ENCODE measurements around the gene USP12. TPM values are rescaled to one million over a fixed set of nuclear protein-coding genes. Genes with fewer than 3 reads are reported as not detected.
"Not testable (repeated sequence)": the region's sequence is repeated elsewhere in the genome, so short reads cannot be mapped to it uniquely, and the experiment has no call there.

Gene USP12
- total RNA-seq, 2 experiments from 2014 or later, result 18.7 to 20.7 TPM

DNA sequence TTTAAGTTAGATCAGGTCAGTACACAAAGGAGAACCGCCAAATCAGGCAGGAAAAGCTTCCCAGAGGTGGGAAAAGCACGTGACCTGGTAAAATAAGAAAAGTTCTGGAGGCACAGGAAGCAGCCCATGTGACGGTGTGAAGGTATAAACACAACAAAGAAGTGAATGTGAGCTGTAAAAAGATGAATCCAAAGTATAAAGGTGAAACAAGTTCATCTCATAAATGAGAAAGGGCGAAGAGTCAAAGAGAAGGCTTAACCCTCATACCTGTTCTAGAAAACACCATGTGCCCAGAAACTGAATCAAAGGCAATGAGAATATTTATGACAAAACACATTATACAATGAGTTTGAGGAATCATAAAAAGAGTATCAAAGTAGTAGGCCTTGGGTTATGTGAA is 47.0 kb downstream of the USP12 start:
- no peaks in the 10 kb centered on the region for H3K27me3 Mint-ChIP-seq
- peaks cover 26% of the 10 kb centered on the region for H3K4me1 Mint-ChIP-seq
- POLR2A ChIA-PET, result no interaction called here

DNA sequence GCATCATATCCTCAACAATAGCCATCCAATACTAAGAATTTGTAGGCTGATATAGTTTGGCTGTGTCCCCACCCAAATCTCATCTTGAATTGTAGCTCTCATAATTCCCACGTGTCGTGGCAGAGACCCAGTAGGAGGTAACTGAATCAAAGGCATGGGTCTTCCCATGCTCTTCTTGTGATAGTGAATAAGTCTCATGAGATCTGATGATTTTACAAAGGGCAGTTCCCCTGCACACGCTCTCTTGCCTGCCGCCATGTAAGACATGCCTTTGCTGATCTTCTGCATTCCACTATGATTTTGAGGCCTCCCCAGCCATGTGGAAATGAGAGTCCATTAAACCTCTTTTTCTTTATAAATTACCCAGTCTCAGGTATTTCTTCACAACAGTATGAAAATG is 48.2 kb downstream of the USP12 start:
- Mint-ChIP-seq H3K36me3 (ENCODE audit: low read depth) (peaks cover 46% of the 10 kb centered on the region), H3K9me3 (peaks cover 25% of the 10 kb centered on the region), H3K4me1 (peaks cover 18% of the 10 kb centered on the region)
- POLR2A ChIA-PET, DNase-seq, H3K27ac Mint-ChIP-seq, H3K4me3 Mint-ChIP-seq, CTCF ChIA-PET, H3K27me3 Mint-ChIP-seq: not testable (repeated sequence)

More for the DNA sequence above, 47.0 kb downstream of the USP12 start:
- Mint-ChIP-seq H3K4me3 (no peak overlapping the region), H3K36me3 (ENCODE audit: low read depth) (peaks cover 55% of the 10 kb centered on the region), H3K9me3 (peaks cover 25% of the 10 kb centered on the region), H3K27ac (no peak overlapping the region)
- DNase-seq, result no peak
- CTCF ChIA-PET, result no interaction called here

DNA sequence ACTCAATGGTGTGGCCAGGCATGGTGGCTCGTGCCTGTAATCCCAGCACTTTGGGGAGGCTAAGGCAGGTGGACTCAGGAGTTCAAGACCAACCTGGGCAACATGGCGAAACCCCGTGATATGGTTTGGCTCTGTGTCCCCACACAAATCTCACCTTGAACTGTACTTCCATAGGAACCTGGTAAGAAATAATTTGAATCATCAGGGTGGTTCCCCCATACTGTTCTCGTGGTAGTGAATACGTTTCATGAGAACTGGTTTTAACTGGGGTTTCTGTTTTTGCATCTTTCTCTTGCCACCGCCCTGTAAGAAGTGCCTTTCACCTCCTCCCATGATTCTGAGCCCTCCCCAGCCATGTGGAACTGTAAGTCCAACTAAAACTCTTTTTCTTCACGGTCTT is 49.6 kb downstream of the USP12 start:
- H3K27ac Mint-ChIP-seq, result no peak overlapping the region

DNA sequence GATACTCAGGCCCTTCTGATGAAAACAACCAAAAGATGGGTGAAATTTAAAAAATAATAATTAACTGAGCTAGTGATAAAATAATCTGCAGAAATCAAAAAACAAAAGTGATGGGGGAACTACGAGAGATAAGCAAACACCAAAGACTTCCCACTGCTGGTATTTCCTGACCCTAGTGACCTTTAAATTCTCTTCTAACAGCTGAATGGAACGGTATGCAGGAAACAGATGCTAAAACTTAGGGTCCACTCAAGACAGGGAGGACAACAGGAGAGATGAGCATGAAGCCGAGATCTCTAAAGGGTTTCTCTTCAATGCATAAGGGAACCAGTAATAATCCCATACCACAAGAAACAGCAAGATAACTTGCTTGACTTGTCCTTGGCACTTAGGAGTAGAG is 50.8 kb downstream of the USP12 start:
- H3K9me3 Mint-ChIP-seq, result peaks cover 25% of the 10 kb centered on the region
- H3K4me3 Mint-ChIP-seq, result no peak overlapping the region
- no peak overlapping the region for H3K27ac Mint-ChIP-seq
- peaks cover 39% of the 10 kb centered on the region for H3K36me3 Mint-ChIP-seq (ENCODE audit: low read depth)
- H3K4me1 Mint-ChIP-seq, result peaks cover 3% of the 10 kb centered on the region
- POLR2A ChIA-PET, result no interaction called here
- H3K27me3 Mint-ChIP-seq, result no peaks in the 10 kb centered on the region
- no peak for DNase-seq
- CTCF ChIA-PET, result interaction anchor here (0.8 to 2.5 kb wide), 3 partner anchors 8 to 1528 kb away, joined by 5 to 7 read pairs (median 7); no protein-coding TSS in a partner anchor

More for the DNA sequence above, 49.6 kb downstream of the USP12 start:
- H3K36me3 Mint-ChIP-seq (ENCODE audit: low read depth), result peaks cover 45% of the 10 kb centered on the region
- H3K4me3 Mint-ChIP-seq, result no peak overlapping the region
- ChIA-PET CTCF (no interaction called here), POLR2A (interaction anchor here (0.8 kb wide), 1 partner anchor 9 kb away, joined by 5 read pairs; no protein-coding TSS in a partner anchor)
- peaks cover 25% of the 10 kb centered on the region for H3K9me3 Mint-ChIP-seq
- no peaks in the 10 kb centered on the region for H3K27me3 Mint-ChIP-seq
- DNase-seq, result no peak
- H3K4me1 Mint-ChIP-seq, result peaks cover 6% of the 10 kb centered on the region

DNA sequence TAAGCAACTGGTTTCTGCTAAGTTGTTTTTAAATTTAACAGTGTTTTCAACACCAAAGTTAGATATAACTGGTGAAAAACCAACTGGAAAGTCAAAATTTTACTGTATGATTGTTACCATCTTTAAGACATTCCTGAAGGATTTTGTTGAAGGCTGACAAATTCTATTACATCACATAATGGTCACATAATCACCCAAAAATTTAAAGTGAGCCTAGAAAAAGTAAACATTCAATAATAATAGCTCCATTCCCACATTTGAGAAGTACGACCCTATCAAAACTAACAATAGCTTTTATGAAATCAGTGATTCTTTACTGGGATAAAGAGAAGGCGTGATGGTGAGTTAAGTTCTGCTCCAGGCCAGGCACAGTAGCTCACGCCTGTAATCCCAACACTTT is 51.6 kb downstream of the USP12 start:
- H3K4me3 Mint-ChIP-seq, result no peak overlapping the region
- CTCF ChIA-PET, result interaction anchor here (0.6 to 2.5 kb wide), 3 partner anchors 9 to 434 kb away, joined by 3 to 7 read pairs (median 7); no protein-coding TSS in a partner anchor
- H3K4me1 Mint-ChIP-seq, result peaks cover 3% of the 10 kb centered on the region
- H3K9me3 Mint-ChIP-seq, result peaks cover 23% of the 10 kb centered on the region
- peaks cover 43% of the 10 kb centered on the region for H3K36me3 Mint-ChIP-seq (ENCODE audit: low read depth)
- H3K27me3 Mint-ChIP-seq, result no peaks in the 10 kb centered on the region
- no peak overlapping the region for H3K27ac Mint-ChIP-seq
- POLR2A ChIA-PET, result no interaction called here
- no peak for DNase-seq

DNA sequence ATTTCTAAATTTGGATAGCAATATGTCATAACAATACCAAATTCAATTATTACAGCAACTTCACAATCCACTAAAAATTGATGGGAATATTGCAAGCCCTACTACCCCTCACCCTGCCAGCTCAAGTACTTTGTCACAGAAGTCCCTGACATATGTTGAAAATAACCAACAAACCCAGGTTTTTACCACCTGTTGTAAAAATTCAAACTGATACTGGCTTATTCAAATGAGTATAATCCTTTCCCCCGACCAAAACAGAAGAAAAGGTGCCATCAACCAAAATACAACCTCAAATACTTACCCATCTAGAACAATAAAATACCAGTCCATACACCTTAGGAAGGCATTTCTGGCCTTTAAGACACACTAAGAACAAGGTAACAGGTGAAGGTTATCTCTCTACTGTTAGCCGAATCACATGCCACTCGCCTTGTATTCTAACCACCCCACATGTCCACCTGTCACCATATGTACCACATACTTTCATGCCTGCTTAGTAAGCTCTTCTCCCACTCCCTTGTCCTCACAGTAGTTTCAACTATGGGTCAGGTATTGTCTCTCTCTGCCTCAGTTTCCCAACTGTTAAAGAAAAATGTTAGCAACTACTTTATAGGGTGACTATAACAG is 53.1 kb downstream of the USP12 start:
- POLR2A ChIA-PET, result no interaction called here
- Mint-ChIP-seq H3K27me3 (no peaks in the 10 kb centered on the region), H3K27ac (no peak overlapping the region), H3K4me3 (no peak overlapping the region), H3K36me3 (ENCODE audit: low read depth) (peaks cover 37% of the 10 kb centered on the region), H3K9me3 (peaks cover 13% of the 10 kb centered on the region), H3K4me1 (peaks cover 4% of the 10 kb centered on the region)
- CTCF ChIA-PET, result interaction anchor here (2.5 kb wide), 1 partner anchor 10 kb away, joined by 7 read pairs; no protein-coding TSS in a partner anchor
- DNase-seq, result no peak

DNA sequence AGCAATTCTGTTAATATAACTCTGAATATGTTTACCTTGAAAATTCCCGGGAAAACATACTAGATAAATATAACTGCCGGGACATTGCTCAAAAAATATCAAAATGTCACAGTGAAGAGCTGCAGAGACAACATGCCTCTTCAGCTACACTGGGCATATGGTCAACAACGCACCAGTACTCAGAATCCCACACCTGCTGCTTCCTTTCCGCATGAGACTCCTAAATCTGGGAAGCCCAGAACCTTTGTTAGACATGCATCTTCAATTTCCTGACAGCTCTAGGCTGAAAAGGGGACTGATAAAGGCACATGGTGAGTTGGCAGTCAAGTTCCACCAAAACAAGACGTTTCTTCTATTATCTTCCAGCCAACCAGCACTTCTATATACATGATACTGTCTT is 53.7 kb downstream of the USP12 start:
- no peak for DNase-seq
- Mint-ChIP-seq H3K9me3 (peaks cover 7% of the 10 kb centered on the region), H3K27ac (no peak overlapping the region), H3K27me3 (no peaks in the 10 kb centered on the region), H3K4me3 (no peak overlapping the region), H3K4me1 (peaks cover 2% of the 10 kb centered on the region), H3K36me3 (ENCODE audit: low read depth) (peaks cover 34% of the 10 kb centered on the region)
- ChIA-PET POLR2A (no interaction called here), CTCF (interaction anchor here (0.5 kb wide), 1 partner anchor 33 kb away, joined by 3 read pairs; no protein-coding TSS in a partner anchor)

DNA sequence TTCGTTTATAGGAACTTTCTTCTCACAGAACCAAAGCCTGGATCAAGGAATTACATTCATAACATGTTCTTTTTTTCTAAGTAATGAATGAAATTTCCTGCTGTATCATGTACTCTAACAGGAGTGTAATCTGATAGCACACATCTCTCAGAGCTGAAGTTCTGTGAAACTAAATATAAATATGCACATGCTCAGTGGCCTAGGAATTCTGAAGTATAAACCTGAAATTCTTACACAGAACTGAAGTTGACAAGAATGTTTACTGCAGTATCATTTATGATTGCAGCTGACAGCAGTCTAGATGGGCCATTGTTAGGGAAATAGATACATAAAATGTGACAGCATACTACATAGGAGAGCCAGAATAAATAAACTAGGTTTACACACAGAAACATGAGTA is 54.5 kb downstream of the USP12 start:
- H3K9me3 Mint-ChIP-seq, result peaks cover 5% of the 10 kb centered on the region
- ChIA-PET POLR2A (no interaction called here), CTCF (no interaction called here)
- DNase-seq, result no peak
- no peak overlapping the region for H3K4me3 Mint-ChIP-seq
- no peak overlapping the region for H3K27ac Mint-ChIP-seq
- H3K4me1 Mint-ChIP-seq, result peaks cover 2% of the 10 kb centered on the region
- no peaks in the 10 kb centered on the region for H3K27me3 Mint-ChIP-seq
- peaks cover 31% of the 10 kb centered on the region for H3K36me3 Mint-ChIP-seq (ENCODE audit: low read depth)

DNA sequence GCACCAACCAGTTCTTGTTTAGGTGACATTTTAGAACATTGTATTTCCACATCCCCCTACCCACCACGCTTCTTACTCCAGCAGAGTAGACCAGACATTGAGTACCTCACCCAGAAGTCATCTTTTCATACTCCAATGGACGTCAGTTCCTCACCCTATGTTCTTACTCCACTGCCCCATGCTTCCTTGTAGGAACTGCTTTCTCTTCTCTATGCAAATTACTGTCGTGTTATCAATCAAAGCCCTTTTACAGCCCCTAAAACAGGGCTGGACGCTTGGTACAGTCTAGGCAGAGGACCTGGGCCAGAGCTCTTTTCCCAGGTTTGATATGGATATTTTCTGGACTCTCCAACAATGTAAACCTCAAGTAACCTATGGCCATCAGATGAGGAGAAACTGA is 58.2 kb downstream of the USP12 start:
- Mint-ChIP-seq H3K27ac (no peak overlapping the region), H3K27me3 (no peaks in the 10 kb centered on the region), H3K36me3 (ENCODE audit: low read depth) (peaks cover 24% of the 10 kb centered on the region), H3K4me3 (no peak overlapping the region), H3K9me3 (peaks cover 4% of the 10 kb centered on the region), H3K4me1 (peaks cover 2% of the 10 kb centered on the region)
- DNase-seq, result no peak
- ChIA-PET CTCF (no interaction called here), POLR2A (no interaction called here)

DNA sequence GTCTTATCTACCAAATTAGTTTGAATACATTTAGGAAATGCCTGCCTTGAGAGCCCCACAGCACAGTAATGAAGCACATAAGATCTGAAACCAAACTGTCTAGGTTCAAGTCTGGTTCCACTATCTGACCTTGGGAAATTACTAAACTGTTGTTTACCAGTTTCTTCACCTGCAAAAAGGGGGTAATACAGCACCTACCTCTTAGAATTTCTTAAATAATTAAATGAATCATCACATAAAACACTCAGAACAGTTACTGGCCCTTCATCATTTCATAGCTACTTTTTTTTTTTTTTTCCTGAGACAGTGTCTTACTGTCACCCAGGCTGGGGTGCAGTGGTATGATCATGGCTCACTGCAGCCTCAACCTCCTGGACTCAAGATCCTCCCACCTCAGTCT is 59.6 kb downstream of the USP12 start:
- ChIA-PET POLR2A (no interaction called here), CTCF (interaction anchor here (1.3 kb wide), 1 partner anchor 12 kb away, joined by 3 read pairs; no protein-coding TSS in a partner anchor)
- peaks cover 19% of the 10 kb centered on the region for H3K36me3 Mint-ChIP-seq (ENCODE audit: low read depth)
- peaks cover 4% of the 10 kb centered on the region for H3K9me3 Mint-ChIP-seq
- H3K27me3 Mint-ChIP-seq, result no peaks in the 10 kb centered on the region
- DNase-seq, result no peak
- no peak overlapping the region for H3K27ac Mint-ChIP-seq
- H3K4me1 Mint-ChIP-seq, result peaks cover 4% of the 10 kb centered on the region
- no peak overlapping the region for H3K4me3 Mint-ChIP-seq

DNA sequence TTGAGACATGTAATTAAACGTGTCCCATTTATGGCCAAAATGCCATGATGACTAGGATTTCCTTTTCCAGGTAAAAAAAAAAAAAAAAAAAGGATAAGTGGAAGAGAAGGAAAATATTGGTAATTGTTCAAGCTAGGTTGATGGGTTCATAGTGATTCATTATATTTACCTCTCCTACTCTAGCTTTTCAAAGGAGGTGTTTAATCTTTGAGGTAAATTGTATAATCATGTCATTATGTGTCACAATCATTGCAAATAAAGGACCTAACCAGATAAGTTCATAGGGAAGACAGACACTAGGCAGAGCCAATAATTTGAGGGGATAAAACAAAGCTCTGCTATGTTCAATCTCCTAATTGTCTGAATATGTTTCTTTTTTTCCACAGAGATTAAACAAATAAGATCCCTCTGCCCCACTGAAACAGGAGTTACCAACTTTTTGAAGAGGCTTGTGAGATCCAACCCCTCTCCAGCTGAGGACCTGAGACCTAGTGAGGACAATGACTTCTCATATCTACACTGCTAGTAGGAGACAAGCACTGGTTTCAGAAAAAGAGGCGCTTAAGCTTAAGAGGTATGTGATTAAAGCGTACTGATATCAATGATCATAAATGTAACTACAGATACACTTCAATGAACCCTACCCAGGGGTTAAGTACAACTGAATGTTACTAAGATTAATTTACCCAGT is 61.4 kb downstream of the USP12 start:
- Mint-ChIP-seq H3K4me3 (no peak overlapping the region), H3K4me1 (peaks cover 4% of the 10 kb centered on the region), H3K9me3 (peaks cover 4% of the 10 kb centered on the region), H3K27ac (no peak overlapping the region), H3K27me3 (no peaks in the 10 kb centered on the region), H3K36me3 (ENCODE audit: low read depth) (peaks cover 19% of the 10 kb centered on the region)
- no peak for DNase-seq
- POLR2A ChIA-PET, result no interaction called here
- CTCF ChIA-PET, result interaction anchor here (0.6 to 1.0 kb wide), 2 partner anchors 21 to 127 kb away, joined by 3 to 4 read pairs; no protein-coding TSS in a partner anchor

DNA sequence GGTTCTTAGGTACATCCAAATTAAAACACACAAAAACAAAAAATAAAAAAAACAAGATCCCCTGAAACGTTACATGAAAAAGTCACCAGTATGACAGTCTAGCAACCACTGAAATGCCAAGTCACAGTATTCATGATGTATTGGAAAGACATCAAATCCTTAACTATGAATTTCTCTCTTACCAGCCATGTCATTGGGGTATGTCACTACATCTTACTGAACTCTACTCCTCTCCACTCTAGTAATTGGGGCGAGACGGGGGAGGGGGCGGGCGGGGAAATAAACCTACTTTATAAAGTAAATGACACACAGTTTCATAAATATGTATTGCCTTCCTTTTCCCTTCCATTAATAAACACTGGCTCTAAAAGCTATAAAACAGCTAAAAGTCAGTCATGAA is 65.5 kb downstream of the USP12 start:
- peaks cover 4% of the 10 kb centered on the region for H3K9me3 Mint-ChIP-seq
- CTCF ChIA-PET, result no interaction called here
- H3K36me3 Mint-ChIP-seq (ENCODE audit: low read depth), result peaks cover 26% of the 10 kb centered on the region
- H3K27ac Mint-ChIP-seq, result no peak overlapping the region
- H3K4me1 Mint-ChIP-seq, result peaks cover 3% of the 10 kb centered on the region
- no peaks in the 10 kb centered on the region for H3K27me3 Mint-ChIP-seq
- no peak for DNase-seq
- no peak overlapping the region for H3K4me3 Mint-ChIP-seq
- POLR2A ChIA-PET, result no interaction called here

DNA sequence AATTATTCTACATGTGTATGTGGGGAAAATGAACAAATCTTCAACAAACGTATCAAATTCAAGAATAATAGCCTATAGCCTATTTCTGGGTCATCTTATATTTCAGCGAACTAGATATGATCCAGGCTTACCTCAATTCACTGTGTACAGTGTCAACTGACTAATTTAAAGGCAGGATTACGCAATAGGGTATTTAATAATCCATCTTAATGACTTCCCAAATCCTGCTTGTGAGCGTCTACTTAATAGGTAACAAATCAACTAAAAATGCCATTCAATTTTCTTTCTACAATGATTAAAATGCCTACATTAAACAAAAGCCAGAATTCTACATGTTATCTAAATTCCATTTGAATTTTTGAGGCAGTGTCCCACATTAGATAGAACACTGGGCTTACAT is 67.0 kb downstream of the USP12 start:
- CTCF ChIA-PET, result no interaction called here

More for the DNA sequence above, 67.0 kb downstream of the USP12 start:
- POLR2A ChIA-PET, result no interaction called here
- Mint-ChIP-seq H3K36me3 (ENCODE audit: low read depth) (peaks cover 31% of the 10 kb centered on the region), H3K4me3 (no peak overlapping the region), H3K9me3 (peaks cover 2% of the 10 kb centered on the region), H3K27ac (no peak overlapping the region), H3K27me3 (no peaks in the 10 kb centered on the region), H3K4me1 (peaks cover 8% of the 10 kb centered on the region)
- DNase-seq, result no peak

Measured in activated CD4-positive, alpha-beta T cell treated with anti-CD3 and anti-CD28 coated beads, Interleukin-2, amount 10 ng/mL, durations not matched to agents 7 days and 5 days (primary cell).